ENCODE data around the gene TBC1D7.

- TF ChIP-seq, protein P1, sequence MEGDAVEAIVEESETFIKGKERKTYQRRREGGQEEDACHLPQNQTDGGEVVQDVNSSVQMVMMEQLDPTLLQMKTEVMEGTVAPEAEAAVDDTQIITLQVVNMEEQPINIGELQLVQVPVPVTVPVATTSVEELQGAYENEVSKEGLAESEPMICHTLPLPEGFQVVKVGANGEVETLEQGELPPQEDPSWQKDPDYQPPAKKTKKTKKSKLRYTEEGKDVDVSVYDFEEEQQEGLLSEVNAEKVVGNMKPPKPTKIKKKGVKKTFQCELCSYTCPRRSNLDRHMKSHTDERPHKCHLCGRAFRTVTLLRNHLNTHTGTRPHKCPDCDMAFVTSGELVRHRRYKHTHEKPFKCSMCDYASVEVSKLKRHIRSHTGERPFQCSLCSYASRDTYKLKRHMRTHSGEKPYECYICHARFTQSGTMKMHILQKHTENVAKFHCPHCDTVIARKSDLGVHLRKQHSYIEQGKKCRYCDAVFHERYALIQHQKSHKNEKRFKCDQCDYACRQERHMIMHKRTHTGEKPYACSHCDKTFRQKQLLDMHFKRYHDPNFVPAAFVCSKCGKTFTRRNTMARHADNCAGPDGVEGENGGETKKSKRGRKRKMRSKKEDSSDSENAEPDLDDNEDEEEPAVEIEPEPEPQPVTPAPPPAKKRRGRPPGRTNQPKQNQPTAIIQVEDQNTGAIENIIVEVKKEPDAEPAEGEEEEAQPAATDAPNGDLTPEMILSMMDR (IDR thresholded peaks at IDR 0.05; ENCODE audit: insufficient read depth, low read depth, low read length) = no peak
- no peak for TF ChIP-seq EZH2 (IDR thresholded peaks at IDR 0.05; ENCODE audit: insufficient read depth, low read length)
Measured at GRCh38 chr6:13318821-13319220, 9.5 kb downstream of the TBC1D7 start.
